Trophoblast cell (in vitro differentiated cells and primary cell): ENCODE data around the gene ZFHX2.

Experiments used
- DNase-seq, 2 donors: peaks; one replicate each; pipeline ENCODE4 v3.0.0-alpha.2; 2016
- H2AFZ ChIP-seq: 2 replicates; pipeline ENCODE4 v1.6.1; 2013; ENCODE audit warnings: low read length, moderate library complexity, mild to moderate bottlenecking; ENCODE audit not compliant: insufficient read depth, poor library complexity
- H2AK5ac ChIP-seq: 2 replicates; pipeline ENCODE4 v1.6.1; 2013; ENCODE audit warnings: mild to moderate bottlenecking, low read length
- H2BK120ac ChIP-seq: 2 replicates; pipeline ENCODE4 v1.6.1; 2013; ENCODE audit warnings: low read length, mild to moderate bottlenecking, moderate library complexity; ENCODE audit not compliant: insufficient read depth, poor library complexity
- H2BK12ac ChIP-seq: 2 replicates; pipeline ENCODE4 v1.6.1; 2013; ENCODE audit warnings: mild to moderate bottlenecking, low read length, moderate library complexity
- H2BK5ac ChIP-seq: 2 replicates; pipeline ENCODE4 v1.6.1; 2013; ENCODE audit warnings: low read length, low read depth, moderate library complexity, mild to moderate bottlenecking; ENCODE audit not compliant: poor library complexity
- H3K14ac ChIP-seq: 2 replicates; pipeline ENCODE4 v1.6.1; 2013; ENCODE audit warnings: mild to moderate bottlenecking, low read length
- H3K18ac ChIP-seq: 2 replicates; pipeline ENCODE4 v1.6.1; 2013; ENCODE audit warnings: mild to moderate bottlenecking, low read length
- H3K23ac ChIP-seq: 2 replicates; pipeline ENCODE4 v1.6.1; 2013; ENCODE audit warnings: low read length
- H3K27ac ChIP-seq: 2 replicates; pipeline ENCODE4 v1.5.1; 2013; ENCODE audit warnings: low read depth, mild to moderate bottlenecking, inconsistent platforms, low read length, moderate library complexity
- H3K27me3 ChIP-seq: 2 replicates; pipeline ENCODE4 v1.6.1; 2013; ENCODE audit warnings: inconsistent platforms, mild to moderate bottlenecking, low read length, moderate library complexity; ENCODE audit not compliant: insufficient read depth
- H3K36me3 ChIP-seq, 2 experiments: 1 replicate in 1 of 2; 2 replicates in 1 of 2; pipeline ENCODE4 v1.6.1; 2013; ENCODE audit warnings: low read length in 2 of 2, mild to moderate bottlenecking in 2 of 2, moderate library complexity in 1 of 2; ENCODE audit not compliant: insufficient read depth in 2 of 2, control insufficient read depth in 1 of 2
- H3K4ac ChIP-seq: 2 replicates; pipeline ENCODE4 v1.6.1; 2013; ENCODE audit warnings: low read depth, mild to moderate bottlenecking, low read length, moderate library complexity
- H3K4me1 ChIP-seq, 2 experiments: 1 replicate in 1 of 2; 2 replicates in 1 of 2; pipeline ENCODE4 v1.6.1; 2013; ENCODE audit warnings: low read length in 2 of 2, mild to moderate bottlenecking in 2 of 2, moderate library complexity in 1 of 2; ENCODE audit not compliant: insufficient read depth in 2 of 2, control insufficient read depth in 1 of 2
- H3K4me2 ChIP-seq: 2 replicates; pipeline ENCODE4 v1.6.1; 2013; ENCODE audit warnings: inconsistent platforms, mild to moderate bottlenecking, low read length, moderate library complexity
- H3K4me3 ChIP-seq: 2 replicates; pipeline ENCODE4 v1.5.1; 2013; ENCODE audit warnings: mild to moderate bottlenecking, low read depth, low read length, inconsistent platforms
- H3K79me1 ChIP-seq: one replicate; pipeline ENCODE4 v1.6.1; 2013; ENCODE audit warnings: low read length
- H3K79me2 ChIP-seq: 2 replicates; pipeline ENCODE4 v1.6.1; 2013; ENCODE audit warnings: low read length, mild to moderate bottlenecking; ENCODE audit not compliant: control insufficient read depth, insufficient read depth, poor library complexity
- H3K9ac ChIP-seq: 2 replicates; pipeline ENCODE4 v1.6.1; 2013; ENCODE audit warnings: mild to moderate bottlenecking, low read length
- H3K9me3 ChIP-seq: 2 replicates; pipeline ENCODE4 v1.6.1; 2013; ENCODE audit warnings: low read depth, mild to moderate bottlenecking, control low read depth, inconsistent platforms, low read length; ENCODE audit not compliant: insufficient read depth
- H4K12ac ChIP-seq: 2 replicates; pipeline ENCODE4 v1.6.1; 2013; ENCODE audit warnings: low read depth, mild to moderate bottlenecking, low read length, moderate library complexity
- H4K8ac ChIP-seq: 2 replicates; pipeline ENCODE4 v1.6.1; 2013; ENCODE audit warnings: low read depth, mild to moderate bottlenecking, low read length, moderate library complexity
- H4K91ac ChIP-seq: one replicate; pipeline ENCODE4 v1.6.1; 2013; ENCODE audit warnings: low read depth, mild to moderate bottlenecking, low read length, moderate library complexity
- WGBS: extraction: QIAGEN DNeasy Blood & Tissue Kit; methylation state at CpG from one replicate; pipeline ENCODE4 v1.1.7; 2013; ENCODE audit warnings: missing lambda C conversion rate; ENCODE audit not compliant: insufficient read length, insufficient coverage; ENCODE audit errors: extremely low coverage; 5-methylcytosine and 5-hydroxymethylcytosine counted together

The ZFHX2 gene

DNA sequence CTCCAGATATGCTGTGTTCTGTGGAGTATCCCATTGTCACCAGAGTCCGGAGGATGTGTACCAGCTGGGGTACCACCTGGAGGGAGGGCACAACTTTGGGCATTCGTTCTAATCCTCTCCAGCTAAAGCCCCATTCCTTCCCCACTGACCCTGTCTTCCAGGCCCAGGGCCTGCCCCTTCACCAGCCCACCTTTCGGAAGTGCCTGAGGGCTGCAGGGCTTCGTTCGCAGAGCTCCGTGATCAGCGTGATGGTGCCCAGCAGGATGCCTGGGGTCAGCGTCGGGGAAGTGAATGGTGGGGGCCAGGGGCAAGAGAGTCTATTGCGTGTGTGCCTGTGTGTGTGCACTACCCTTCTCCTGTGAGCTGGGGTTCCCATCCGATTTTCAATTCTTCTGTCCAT is 14.1 kb upstream of the ZFHX2 start:
- Histone ChIP-seq H2AK5ac (no peak overlapping the region), H3K4me3 (no peak overlapping the region), H3K9me3 (peaks cover 7% of the 10 kb centered on the region)

GRCh38 chr14:23564876-23565275 is 13.3 kb upstream of the ZFHX2 start:
- Histone ChIP-seq H3K27me3 (no peaks in the 10 kb centered on the region), H3K9ac (no peak overlapping the region), H3K36me3 (peaks cover 52 to 56% of the 10 kb centered on the region in 2 experiments), H2AFZ (no peak overlapping the region), H3K9me3 (peaks cover 7% of the 10 kb centered on the region), H3K4me1 (peaks cover 5 to 11% of the 10 kb centered on the region in 2 experiments), H2AK5ac (no peak overlapping the region), H4K91ac (no peak overlapping the region), H3K27ac (no peak overlapping the region), H4K12ac (no peak overlapping the region), H2BK12ac (no peak overlapping the region), H2BK5ac (no peak overlapping the region), H4K8ac (no peak overlapping the region), H2BK120ac (no peak overlapping the region), H3K4me3 (no peak overlapping the region), H3K79me2 (peaks cover 5% of the 10 kb centered on the region), H3K18ac (no peak overlapping the region), H3K23ac (no peak overlapping the region), H3K14ac (no peak overlapping the region), H3K4me2 (no peak overlapping the region), H3K4ac (no peak overlapping the region), H3K79me1 (peaks cover 7% of the 10 kb centered on the region)
- WGBS: no CpG with 5 or more reads among the region's 7 CpGs
- no peak for DNase-seq

More for the DNA sequence above, 14.1 kb upstream of the ZFHX2 start:
- Histone ChIP-seq H3K36me3 (peaks cover 48 to 50% of the 10 kb centered on the region in 2 experiments), H4K91ac (no peak overlapping the region), H3K4me1 (peaks cover 5 to 11% of the 10 kb centered on the region in 2 experiments), H3K79me1 (peaks cover 7% of the 10 kb centered on the region), H3K4ac (no peak overlapping the region), H4K12ac (no peak overlapping the region), H2BK5ac (no peak overlapping the region), H3K4me2 (no peak overlapping the region), H3K27ac (no peak overlapping the region), H3K27me3 (no peaks in the 10 kb centered on the region), H4K8ac (no peak overlapping the region), H3K79me2 (peaks cover 5% of the 10 kb centered on the region), H3K18ac (no peak overlapping the region), H2AFZ (no peak overlapping the region), H3K23ac (no peak overlapping the region), H2BK120ac (no peak overlapping the region), H3K9ac (no peak overlapping the region), H3K14ac (no peak overlapping the region), H2BK12ac (no peak overlapping the region)
- no peak for DNase-seq
- no CpG with 5 or more reads among the region's 11 CpGs for WGBS

DNA sequence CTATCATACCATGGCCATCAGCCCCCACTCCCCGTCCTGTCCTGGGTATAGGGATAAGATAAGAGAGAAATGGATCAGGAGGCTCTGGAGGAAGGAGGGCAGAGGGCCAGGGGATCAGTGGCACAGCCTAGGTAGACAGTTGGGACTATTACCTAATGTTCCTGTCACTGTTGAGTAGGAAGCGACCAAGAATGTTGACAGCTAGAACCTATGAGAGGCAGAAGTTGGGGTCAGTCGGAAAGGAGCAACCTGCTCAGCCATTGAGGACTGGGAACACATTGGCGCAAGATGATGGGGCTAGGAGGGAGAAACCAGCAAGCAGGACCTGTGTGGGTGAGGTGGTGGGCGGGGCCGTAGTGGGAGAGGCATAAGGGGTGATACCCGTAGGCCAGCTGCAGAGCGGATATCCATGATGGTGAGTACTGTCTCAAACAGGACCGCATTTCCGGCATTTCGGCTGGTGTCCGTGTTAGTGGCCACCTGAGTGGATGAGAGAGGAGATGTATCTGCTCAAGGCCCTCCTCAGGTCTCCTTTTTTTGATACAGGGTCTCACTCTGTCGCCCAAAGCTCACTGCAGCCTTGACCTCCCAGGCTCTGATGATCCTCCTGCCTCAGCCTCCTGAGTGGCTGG is 12.7 kb upstream of the ZFHX2 start:
- Histone ChIP-seq H3K4ac (no peak overlapping the region), H4K12ac (no peak overlapping the region), H3K4me1 (peaks cover 5 to 8% of the 10 kb centered on the region in 2 experiments), H3K36me3 (peaks cover 57 to 62% of the 10 kb centered on the region in 2 experiments), H3K79me1 (peaks cover 7% of the 10 kb centered on the region), H3K9me3 (peaks cover 7% of the 10 kb centered on the region), H4K91ac (no peak overlapping the region), H3K4me3 (no peak overlapping the region), H3K23ac (no peak overlapping the region), H2AK5ac (no peak overlapping the region), H2BK120ac (no peak overlapping the region), H3K14ac (no peak overlapping the region), H3K27me3 (no peaks in the 10 kb centered on the region), H3K4me2 (no peak overlapping the region), H2AFZ (no peak overlapping the region), H3K79me2 (peaks cover 5% of the 10 kb centered on the region), H2BK5ac (no peak overlapping the region), H3K18ac (no peak overlapping the region), H2BK12ac (no peak overlapping the region), H3K9ac (no peak overlapping the region), H4K8ac (no peak overlapping the region), H3K27ac (no peak overlapping the region)
- no peak for DNase-seq
- WGBS: no CpG with 5 or more reads among the region's 13 CpGs

- H3K36me3 ChIP-seq: peaks cover 62 to 68% of the 10 kb centered on the region in 2 experiments
- H4K12ac ChIP-seq: no peak overlapping the region
- H3K4me1 ChIP-seq: peaks cover 4 to 5% of the 10 kb centered on the region in 2 experiments
- DNase-seq: peak; percentile 40 to 60
- H3K18ac ChIP-seq: no peak overlapping the region
- no peak overlapping the region for H2AFZ ChIP-seq
- H4K8ac ChIP-seq: no peak overlapping the region
- no peak overlapping the region for H3K14ac ChIP-seq
- no peak overlapping the region for H4K91ac ChIP-seq
- no peak overlapping the region for H3K9ac ChIP-seq
- H3K79me2 ChIP-seq: peaks cover 5% of the 10 kb centered on the region
- peaks cover 7% of the 10 kb centered on the region for H3K79me1 ChIP-seq
- H3K4me2 ChIP-seq: no peak overlapping the region
- no peak overlapping the region for H3K27ac ChIP-seq
- H3K4me3 ChIP-seq: peak overlapping the region; percentile 10
- no peak overlapping the region for H2BK12ac ChIP-seq
- no peaks in the 10 kb centered on the region for H3K27me3 ChIP-seq
- H3K9me3 ChIP-seq: peaks cover 7% of the 10 kb centered on the region
- H3K4ac ChIP-seq: no peak overlapping the region
- no CpG with 5 or more reads among the region's 14 CpGs for WGBS
- no peak overlapping the region for H2BK120ac ChIP-seq
- H2AK5ac ChIP-seq: no peak overlapping the region
- no peak overlapping the region for H2BK5ac ChIP-seq
- no peak overlapping the region for H3K23ac ChIP-seq
Measured at GRCh38 chr14:23563473-23564180, 12.1 kb upstream of the ZFHX2 start.
